WTC11 (cell line): ENCODE measurements around the gene LTA4H. TPM values are rescaled to one million over a fixed set of nuclear protein-coding genes. Genes with fewer than 3 reads are reported as not detected.

Experiments used
- ATAC-seq: fragments of 200-7000 bp; cut with Tn5 transposase; 2 replicates; pipeline ENCODE4 v1.10.0; 2021; ENCODE audit warnings: mild to moderate bottlenecking, moderate library complexity
- CTCF ChIA-PET: fragments of 300-600 bp; sonication (Branson Sonifier 250); formaldehyde crosslinking; loops from one replicate; lab custom pipeline; 2021; ENCODE audit warnings: antibody characterized with exemption; lab: Charles Lee
- POLR2A ChIA-PET: fragments of 350-600 bp; sonication (Branson Sonifier 250); formaldehyde crosslinking; loops from one replicate; lab custom pipeline; 2021; ENCODE audit warnings: antibody characterized with exemption; lab: Charles Lee
- DNase-seq: peaks from one replicate; pipeline ENCODE4 v3.0.0; 2021; ENCODE audit warnings: low spot score
- H3K27ac Mint-ChIP-seq: 2 replicates; pipeline ENCODE4 v1.8.0; 2021; ENCODE audit warnings: mixed read lengths
- H3K27me3 Mint-ChIP-seq: 2 replicates; pipeline ENCODE4 v1.8.0; 2021; ENCODE audit warnings: low read depth, mild to moderate bottlenecking, moderate library complexity, mixed read lengths
- H3K36me3 Mint-ChIP-seq: 2 replicates; pipeline ENCODE4 v1.8.0; 2021; ENCODE audit warnings: mixed read lengths
- H3K4me1 Mint-ChIP-seq: 2 replicates; pipeline ENCODE4 v1.8.0; 2022; ENCODE audit warnings: mixed read lengths
- H3K4me3 Mint-ChIP-seq: 2 replicates; pipeline ENCODE4 v1.8.0; 2021; ENCODE audit warnings: mild to moderate bottlenecking, moderate library complexity, mixed read lengths
- H3K9me3 Mint-ChIP-seq: 2 replicates; pipeline ENCODE4 v1.8.0; 2021; ENCODE audit warnings: mixed read lengths
- AR ChIP-seq: fragments of 250-450 bp; sonication (Bioruptor Pico); IDR thresholded peaks from 2 replicates; pipeline ENCODE4 v1.9.0; 2021; ENCODE audit warnings: mild to moderate bottlenecking
- ATF1 ChIP-seq: sonication (generic); formaldehyde crosslinking; IDR thresholded peaks from 2 replicates; pipeline ENCODE4 v1.8.1; 2023; ENCODE audit warnings: mild to moderate bottlenecking, moderate library complexity, missing genetic modification reagents
- ATF6 ChIP-seq: sonication (generic); formaldehyde crosslinking; IDR thresholded peaks from 2 replicates; pipeline ENCODE4 v1.8.1; 2023; ENCODE audit warnings: mild to moderate bottlenecking, missing genetic modification reagents
- CBFB ChIP-seq: sonication (generic); formaldehyde crosslinking; IDR thresholded peaks from 2 replicates; pipeline ENCODE4 v1.8.1; 2022; ENCODE audit warnings: mild to moderate bottlenecking, low read depth, missing genetic modification reagents
- E2F5 ChIP-seq: sonication (generic); formaldehyde crosslinking; IDR thresholded peaks from 2 replicates; pipeline ENCODE4 v1.8.1; 2022; ENCODE audit warnings: mild to moderate bottlenecking, moderate library complexity, missing genetic modification reagents
- ELF4 ChIP-seq: sonication (generic); formaldehyde crosslinking; IDR thresholded peaks from 2 replicates; pipeline ENCODE4 v1.8.1; 2022; ENCODE audit warnings: low read depth, mild to moderate bottlenecking, moderate library complexity, missing genetic modification reagents
- EMX1 ChIP-seq: fragments of 250-450 bp; sonication (Bioruptor Pico); IDR thresholded peaks from 2 replicates; pipeline ENCODE4 v1.8.0; 2021; ENCODE audit warnings: mild to moderate bottlenecking
- IRF1 ChIP-seq: sonication (generic); formaldehyde crosslinking; IDR thresholded peaks from 2 replicates; pipeline ENCODE4 v1.8.0; 2023; ENCODE audit warnings: missing genetic modification reagents
- IRF2 ChIP-seq: sonication (generic); formaldehyde crosslinking; IDR thresholded peaks from 2 replicates; pipeline ENCODE4 v1.8.0; 2022; ENCODE audit warnings: low read depth, missing genetic modification reagents, borderline replicate concordance
- JUN ChIP-seq: sonication (generic); formaldehyde crosslinking; IDR thresholded peaks from 2 replicates; pipeline ENCODE4 v1.8.0; 2023; ENCODE audit warnings: mild to moderate bottlenecking, missing genetic modification reagents
- NFATC4 ChIP-seq: fragments of 250-450 bp; sonication (Bioruptor Pico); IDR thresholded peaks from 2 replicates; pipeline ENCODE4 v1.9.0; 2021; ENCODE audit warnings: mild to moderate bottlenecking
- STAT6 ChIP-seq: sonication (generic); formaldehyde crosslinking; conservative IDR thresholded peaks from 2 replicates; pipeline ENCODE4 v1.8.1; 2023; ENCODE audit warnings: mild to moderate bottlenecking, low read depth, missing genetic modification reagents, moderate library complexity
- TEAD1 ChIP-seq: sonication (generic); formaldehyde crosslinking; IDR thresholded peaks from 2 replicates; pipeline ENCODE4 v1.8.0; 2022; ENCODE audit warnings: mild to moderate bottlenecking, missing genetic modification reagents
- ZNF121 ChIP-seq: sonication (generic); formaldehyde crosslinking; IDR thresholded peaks from 2 replicates; pipeline ENCODE4 v1.8.0; 2023; ENCODE audit warnings: missing genetic modification reagents
- ZNF263 ChIP-seq: sonication (generic); formaldehyde crosslinking; IDR thresholded peaks from 2 replicates; pipeline ENCODE4 v1.8.1; 2022; ENCODE audit warnings: low read depth, mild to moderate bottlenecking, moderate library complexity, missing genetic modification reagents
- ZNF281 ChIP-seq: sonication (generic); formaldehyde crosslinking; IDR thresholded peaks from 2 replicates; pipeline ENCODE4 v1.8.0; 2023; ENCODE audit warnings: mild to moderate bottlenecking, missing genetic modification reagents
- ZNF425 ChIP-seq: fragments of 250-450 bp; sonication (Bioruptor Pico); conservative IDR thresholded peaks from 2 replicates; pipeline ENCODE4 v1.9.0; 2021; ENCODE audit warnings: mild to moderate bottlenecking
- total RNA-seq: library from RNA; stranded (reverse); gene quantifications from 3 replicates; pipeline ENCODE4 v1.2.3, GENCODE V29; 2021

Gene LTA4H
- total RNA-seq, 1 experiment from 2014 or later = 134 TPM

- Mint-ChIP-seq H3K27ac (no peak overlapping the region), H3K27me3 (no peaks in the 10 kb centered on the region), H3K9me3 (no peaks in the 10 kb centered on the region), H3K4me3 (no peak overlapping the region), H3K4me1 (no peaks in the 10 kb centered on the region), H3K36me3 (peaks cover 67% of the 10 kb centered on the region)
- no peak for TF ChIP-seq AR (CRISPR knock-in tag)
- no peak for TF ChIP-seq ZNF121 (CRISPR knock-in tag)
- no peak for TF ChIP-seq NFATC4 (CRISPR knock-in tag)
- no peak for TF ChIP-seq ZNF263 (CRISPR knock-in tag)
- no peak for TF ChIP-seq TEAD1 (CRISPR knock-in tag)
- no peak for TF ChIP-seq CBFB
- no peak for TF ChIP-seq ZNF425 (CRISPR knock-in tag)
- no peak for TF ChIP-seq ZNF281 (CRISPR knock-in tag)
- TF ChIP-seq E2F5 (CRISPR knock-in tag) = no peak
- TF ChIP-seq ATF6 (CRISPR knock-in tag) = no peak
- TF ChIP-seq IRF1 = no peak
- TF ChIP-seq STAT6 (CRISPR knock-in tag) = no peak
- TF ChIP-seq JUN (CRISPR knock-in tag) = no peak
- no peak for TF ChIP-seq EMX1
- no peak for TF ChIP-seq ATF1 (CRISPR knock-in tag)
- TF ChIP-seq ELF4 (CRISPR knock-in tag) = no peak
- no peak for TF ChIP-seq IRF2 (CRISPR knock-in tag)
- ChIA-PET CTCF (no interaction called here), POLR2A (interaction anchor here (0.9 kb wide), 1 partner anchor 9 kb away, joined by 3 read pairs; no protein-coding TSS in a partner anchor)
- no peak for ATAC-seq
- DNase-seq = no peak
Observed at GRCh38 chr12:96007729-96008128, 27.7 kb downstream of the LTA4H start.
